Mucosa of descending colon (tissue), 3 donors: ENCODE results near the gene PDE1C. TPM values are rescaled to one million over a fixed set of nuclear protein-coding genes. Genes with fewer than 3 reads are reported as not detected.

ENCODE experiments used
- ATAC-seq: fragments of 200-7000 bp; cut with Tn5 transposase; one replicate; pipeline ENCODE4 v1.9.1; 2020; ENCODE audit warnings: mild to moderate bottlenecking, moderate library complexity
- DNase-seq, 3 donors: peaks; one replicate each; pipeline ENCODE4 v3.0.0-alpha.2; 2020
- H3K36me3 ChIP-seq: fragments of 200-600 bp; one replicate; pipeline ENCODE4 v1.8.0; 2021; ENCODE audit warnings: low read depth, mild to moderate bottlenecking
- H3K4me1 ChIP-seq: fragments of 200-600 bp; one replicate; pipeline ENCODE4 v1.8.0; 2021; ENCODE audit warnings: low read depth, mild to moderate bottlenecking
- H3K4me3 ChIP-seq: fragments of 200-600 bp; one replicate; pipeline ENCODE4 v1.8.0; 2021; ENCODE audit warnings: mild to moderate bottlenecking
- H3K9me3 ChIP-seq: fragments of 200-600 bp; one replicate; pipeline ENCODE4 v1.8.0; 2021; ENCODE audit warnings: mild to moderate bottlenecking
- intact Hi-C, 2 donors: fragments of 100-400 bp; cut with DNase I in 1 of 2; cut with micrococcal nuclease in 1 of 2; formaldehyde crosslinking; loops; one replicate each; pipeline versions ENCODE4 v1.11.0 to v1.11.1; 2022; cut with DNase I, micrococcal nuclease
- total RNA-seq, 3 donors: library from RNA; stranded (reverse); fragmentation: NEBNext Ultra II Directional in 2 of 3; extraction: Animal tissue kit (Norgen Biotek cat#: 25700) in 2 of 3; gene quantifications; one replicate each; pipeline versions ENCODE4 v1.2.1 to v1.2.4, GENCODE V29; 2021 to 2023
- TF ChIP-seq, protein P1 (sequence below): fragments of 200-600 bp; IDR thresholded peaks from one replicate; pipeline ENCODE4 v1.8.0; 2022; ENCODE audit warnings: antibody characterized with exemption, mild to moderate bottlenecking
- donor health status: DM: no; HTN: no; CAD: no; lungs with moderate emphysema.
- donor health status: DM: no; HTN: no; CAD: no.
- donor health status: DM: no; HTN: yes; CAD: no.

The PDE1C gene
- total RNA-seq, 3 donors from 2014 or later: 2.5 to 4.8 (median 2.5) TPM

- intact Hi-C loops: no loop called here
- Histone ChIP-seq H3K4me3 (no peak overlapping the region), H3K4me1 (no peaks in the 10 kb centered on the region), H3K36me3 (no peaks in the 10 kb centered on the region), H3K9me3 (no peaks in the 10 kb centered on the region)
- ATAC-seq (peak; percentile 29), DNase-seq (no peak)
- TF ChIP-seq, protein P1, sequence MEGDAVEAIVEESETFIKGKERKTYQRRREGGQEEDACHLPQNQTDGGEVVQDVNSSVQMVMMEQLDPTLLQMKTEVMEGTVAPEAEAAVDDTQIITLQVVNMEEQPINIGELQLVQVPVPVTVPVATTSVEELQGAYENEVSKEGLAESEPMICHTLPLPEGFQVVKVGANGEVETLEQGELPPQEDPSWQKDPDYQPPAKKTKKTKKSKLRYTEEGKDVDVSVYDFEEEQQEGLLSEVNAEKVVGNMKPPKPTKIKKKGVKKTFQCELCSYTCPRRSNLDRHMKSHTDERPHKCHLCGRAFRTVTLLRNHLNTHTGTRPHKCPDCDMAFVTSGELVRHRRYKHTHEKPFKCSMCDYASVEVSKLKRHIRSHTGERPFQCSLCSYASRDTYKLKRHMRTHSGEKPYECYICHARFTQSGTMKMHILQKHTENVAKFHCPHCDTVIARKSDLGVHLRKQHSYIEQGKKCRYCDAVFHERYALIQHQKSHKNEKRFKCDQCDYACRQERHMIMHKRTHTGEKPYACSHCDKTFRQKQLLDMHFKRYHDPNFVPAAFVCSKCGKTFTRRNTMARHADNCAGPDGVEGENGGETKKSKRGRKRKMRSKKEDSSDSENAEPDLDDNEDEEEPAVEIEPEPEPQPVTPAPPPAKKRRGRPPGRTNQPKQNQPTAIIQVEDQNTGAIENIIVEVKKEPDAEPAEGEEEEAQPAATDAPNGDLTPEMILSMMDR: no peak
Measured at GRCh38 chr7:31955641-31956040, 114.6 kb downstream of the PDE1C start.

- ATAC-seq: no peak
- no peaks in the 10 kb centered on the region for H3K36me3 ChIP-seq
- TF ChIP-seq, protein P1: no peak
- H3K4me3 ChIP-seq: no peak overlapping the region
- no peaks in the 10 kb centered on the region for H3K9me3 ChIP-seq
- peaks cover 1% of the 10 kb centered on the region for H3K4me1 ChIP-seq
- intact Hi-C loops: no loop called here
- DNase-seq: no peak
Measured at GRCh38 chr7:31955021-31955420, 115.2 kb downstream of the PDE1C start.

- intact Hi-C loops: no loop called here
- Histone ChIP-seq H3K4me3 (no peak overlapping the region), H3K36me3 (no peaks in the 10 kb centered on the region), H3K9me3 (no peaks in the 10 kb centered on the region), H3K4me1 (peaks cover 2% of the 10 kb centered on the region)
- no peak for ATAC-seq
- DNase-seq: no peak
- TF ChIP-seq, protein P1: no peak
Measured at GRCh38 chr7:31954500-31954899, 115.7 kb downstream of the PDE1C start.

DNA sequence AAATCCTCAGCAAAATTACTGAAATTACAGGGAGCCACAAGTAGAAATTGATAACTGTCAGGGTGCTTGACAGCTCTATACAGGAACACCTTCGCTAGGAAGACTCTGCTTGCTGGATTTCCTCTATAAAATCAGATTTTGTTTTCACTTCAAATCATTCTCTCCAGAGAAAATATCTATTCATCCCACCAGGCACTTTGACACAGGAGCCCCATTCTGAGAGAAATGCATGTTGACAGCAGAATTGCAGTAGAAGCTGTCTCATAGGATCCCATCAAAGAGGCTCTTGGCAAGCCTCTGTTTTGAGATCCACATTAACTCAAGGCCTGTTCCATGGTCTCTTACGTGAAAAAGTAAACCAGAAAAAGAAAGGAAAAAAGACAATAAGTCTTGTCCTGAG, 116.8 kb downstream of the PDE1C start:
- TF ChIP-seq, protein P1: no peak
- Histone ChIP-seq H3K36me3 (no peaks in the 10 kb centered on the region), H3K4me1 (peaks cover 6% of the 10 kb centered on the region), H3K9me3 (no peaks in the 10 kb centered on the region), H3K4me3 (no peak overlapping the region)
- ATAC-seq: no peak
- DNase-seq: no peak
- intact Hi-C loops: no loop called here

DNA sequence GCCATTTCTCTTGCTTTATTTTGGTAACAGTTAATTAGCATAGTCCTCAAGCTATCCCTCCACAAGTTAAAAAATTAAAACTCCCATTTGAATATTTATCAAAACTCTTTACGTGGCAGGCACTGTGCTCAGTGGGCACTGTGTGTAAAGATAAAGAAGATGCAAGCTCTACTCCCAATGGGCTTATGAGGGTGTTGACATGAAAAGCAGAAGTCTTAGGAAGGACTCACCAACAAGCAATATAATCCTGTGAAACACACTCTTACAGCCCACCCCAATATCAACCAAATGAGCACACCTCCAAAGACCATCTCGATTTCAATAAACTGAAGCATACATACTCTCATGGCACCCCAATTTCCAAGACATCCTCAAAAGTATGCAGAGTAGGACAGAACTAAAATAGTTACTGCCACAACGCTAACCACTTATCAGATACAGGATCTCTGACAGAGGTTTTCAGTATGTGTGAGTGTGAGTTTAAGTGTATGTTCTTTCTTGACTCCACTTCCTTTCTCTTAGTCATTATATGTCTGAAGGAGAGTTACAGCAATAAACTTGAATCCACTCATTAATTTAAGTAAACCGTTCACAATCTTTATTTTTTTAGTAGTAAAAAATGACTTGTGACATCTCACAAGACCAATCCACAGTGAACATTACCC, 120.0 kb downstream of the PDE1C start:
- ATAC-seq: no peak
- peaks cover 10% of the 10 kb centered on the region for H3K9me3 ChIP-seq

More for the DNA sequence above, 120.0 kb downstream of the PDE1C start:
- Histone ChIP-seq H3K36me3 (no peaks in the 10 kb centered on the region), H3K4me3 (no peak overlapping the region), H3K4me1 (peaks cover 13% of the 10 kb centered on the region)
- DNase-seq: no peak
- intact Hi-C loops: no loop called here
- TF ChIP-seq, protein P1: no peak
